HEK293T (cell line): ENCODE data around the gene ZNF574.

Source experiments
- CTCF ChIA-PET: fragments of 350-600 bp; formaldehyde crosslinking; extraction: SDS; loops from one replicate; lab custom pipeline; 2021; ENCODE audit warnings: antibody characterized with exemption, inconsistent platforms; lab: Yijun Ruan, JAX
- POLR2A ChIA-PET: fragments of 350-600 bp; formaldehyde crosslinking; extraction: SDS; loops from one replicate; lab custom pipeline; 2020; ENCODE audit warnings: antibody characterized with exemption, inconsistent platforms; lab: Yijun Ruan, JAX
- DNase-seq: peaks from one replicate; pipeline ENCODE4 v3.0.0; 2012; ENCODE audit warnings: mixed read lengths; ENCODE audit errors: extremely low spot score
- ARNT ChIP-seq: fragments of 450-650 bp; IDR thresholded peaks from 2 replicates; pipeline ENCODE4 v1.6.1; 2017; ENCODE audit warnings: mild to moderate bottlenecking
- BHLHE40 ChIP-seq: fragments of 450-650 bp; IDR thresholded peaks from 2 replicates; pipeline ENCODE4 v1.6.1; 2016; ENCODE audit warnings: mild to moderate bottlenecking, moderate library complexity, borderline replicate concordance
- CTBP1 ChIP-seq: fragments of 450-650 bp; IDR thresholded peaks from 2 replicates; pipeline ENCODE4 v1.6.1; 2016; ENCODE audit warnings: borderline replicate concordance
- ELF4 ChIP-seq: fragments of 450-650 bp; IDR thresholded peaks from 2 replicates; pipeline ENCODE4 v1.6.1; 2017; ENCODE audit warnings: antibody characterized with exemption
- FOXA1 ChIP-seq: fragments of 450-650 bp; IDR thresholded peaks from 2 replicates; pipeline ENCODE4 v1.6.1; 2016; ENCODE audit warnings: mild to moderate bottlenecking
- FOXK2 ChIP-seq: fragments of 450-650 bp; IDR thresholded peaks from 2 replicates; pipeline ENCODE4 v1.6.1; 2016; ENCODE audit warnings: mild to moderate bottlenecking
- FOXM1 ChIP-seq: fragments of 450-650 bp; IDR thresholded peaks from 2 replicates; pipeline ENCODE4 v1.6.1; 2017; ENCODE audit warnings: mild to moderate bottlenecking, borderline replicate concordance
- HDGF ChIP-seq: fragments of 450-650 bp; IDR thresholded peaks from 2 replicates; pipeline ENCODE4 v1.6.1; 2017; ENCODE audit warnings: antibody characterized with exemption, borderline replicate concordance
- L3MBTL2 ChIP-seq: fragments of 450-650 bp; conservative IDR thresholded peaks from 2 replicates; pipeline ENCODE4 v1.6.1; 2016; ENCODE audit warnings: mild to moderate bottlenecking
- LEF1 ChIP-seq: fragments of 450-650 bp; IDR thresholded peaks from 2 replicates; pipeline ENCODE4 v1.6.1; 2017; ENCODE audit warnings: mild to moderate bottlenecking, borderline replicate concordance
- NFRKB ChIP-seq: fragments of 450-650 bp; IDR thresholded peaks from 2 replicates; pipeline ENCODE4 v1.6.1; 2016; ENCODE audit warnings: mild to moderate bottlenecking, moderate library complexity
- SP1 ChIP-seq: fragments of 450-650 bp; IDR thresholded peaks from 2 replicates; pipeline ENCODE4 v1.6.1; 2017
- SUZ12 ChIP-seq: fragments of 450-650 bp; IDR thresholded peaks from 2 replicates; pipeline ENCODE4 v1.6.1; 2016; ENCODE audit warnings: mild to moderate bottlenecking
- TARDBP ChIP-seq: fragments of 450-650 bp; IDR thresholded peaks from 2 replicates; pipeline ENCODE4 v1.6.1; 2016
- ZNF384 ChIP-seq: fragments of 450-650 bp; IDR thresholded peaks from 2 replicates; pipeline ENCODE4 v1.6.1; 2016
- TF ChIP-seq, protein P1 (sequence below): fragments of 450-650 bp; IDR thresholded peaks from 2 replicates; pipeline ENCODE4 v1.6.1; 2016

ZNF574 gene

DNA sequence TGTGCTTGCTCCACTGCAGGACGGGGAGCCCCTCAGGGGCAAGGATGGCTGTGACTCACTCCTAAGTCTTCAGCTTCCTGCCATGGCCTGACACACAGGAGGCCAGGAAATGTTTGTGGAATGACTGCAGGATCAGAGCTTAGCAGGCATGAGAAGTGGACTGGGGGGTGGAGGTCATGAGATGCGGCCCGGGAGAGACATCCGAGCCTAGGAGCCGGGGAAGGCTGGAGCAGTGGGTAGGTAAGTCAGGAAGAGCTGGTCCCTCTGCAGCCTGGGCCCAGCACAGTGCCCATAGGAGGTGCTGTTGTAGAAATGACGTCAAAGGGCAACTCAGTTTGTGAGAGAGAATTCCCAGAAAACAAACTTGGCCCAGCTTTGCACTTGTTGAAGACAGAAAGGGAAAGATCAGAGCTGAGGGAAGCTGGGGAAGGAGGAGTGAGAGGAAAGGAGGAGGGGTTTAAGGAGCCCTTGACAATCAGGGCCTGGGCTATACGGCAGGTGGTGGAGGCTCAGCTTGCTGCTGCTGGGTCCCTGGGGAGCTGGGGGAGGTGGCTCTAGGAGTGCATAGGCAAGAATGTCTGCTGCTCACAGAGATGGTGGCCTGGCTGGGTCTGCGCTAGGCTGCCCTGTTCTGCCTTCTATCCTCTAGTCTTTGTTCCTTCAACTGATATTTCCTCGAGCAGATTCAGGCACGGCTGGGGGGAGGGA is 37.8 kb downstream of the ZNF574 start:
- DNase-seq = no peak
- POLR2A ChIA-PET = interaction anchor here (0.6 to 1.9 kb wide), 5 partner anchors 10 to 299 kb away, joined by 3 to 4 read pairs (median 3); no protein-coding TSS in a partner anchor
- CTCF ChIA-PET = interaction anchor here (0.6 to 1.4 kb wide), 9 partner anchors 9 to 326 kb away, joined by 3 to 4 read pairs (median 3); partner anchors contain the start of gene POU2F2
- TF ChIP-seq HDGF = no peak
- no peak for TF ChIP-seq LEF1
- no peak for TF ChIP-seq FOXA1
- TF ChIP-seq ARNT = no peak
- no peak for TF ChIP-seq CTBP1
- no peak for TF ChIP-seq TARDBP
- no peak for TF ChIP-seq ZNF384
- TF ChIP-seq BHLHE40 = no peak
- no peak for TF ChIP-seq ELF4
- no peak for TF ChIP-seq L3MBTL2
- TF ChIP-seq, protein P1, sequence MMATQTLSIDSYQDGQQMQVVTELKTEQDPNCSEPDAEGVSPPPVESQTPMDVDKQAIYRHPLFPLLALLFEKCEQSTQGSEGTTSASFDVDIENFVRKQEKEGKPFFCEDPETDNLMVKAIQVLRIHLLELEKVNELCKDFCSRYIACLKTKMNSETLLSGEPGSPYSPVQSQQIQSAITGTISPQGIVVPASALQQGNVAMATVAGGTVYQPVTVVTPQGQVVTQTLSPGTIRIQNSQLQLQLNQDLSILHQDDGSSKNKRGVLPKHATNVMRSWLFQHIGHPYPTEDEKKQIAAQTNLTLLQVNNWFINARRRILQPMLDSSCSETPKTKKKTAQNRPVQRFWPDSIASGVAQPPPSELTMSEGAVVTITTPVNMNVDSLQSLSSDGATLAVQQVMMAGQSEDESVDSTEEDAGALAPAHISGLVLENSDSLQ = no peak
- no peak for TF ChIP-seq SP1
- no peak for TF ChIP-seq FOXK2

DNA sequence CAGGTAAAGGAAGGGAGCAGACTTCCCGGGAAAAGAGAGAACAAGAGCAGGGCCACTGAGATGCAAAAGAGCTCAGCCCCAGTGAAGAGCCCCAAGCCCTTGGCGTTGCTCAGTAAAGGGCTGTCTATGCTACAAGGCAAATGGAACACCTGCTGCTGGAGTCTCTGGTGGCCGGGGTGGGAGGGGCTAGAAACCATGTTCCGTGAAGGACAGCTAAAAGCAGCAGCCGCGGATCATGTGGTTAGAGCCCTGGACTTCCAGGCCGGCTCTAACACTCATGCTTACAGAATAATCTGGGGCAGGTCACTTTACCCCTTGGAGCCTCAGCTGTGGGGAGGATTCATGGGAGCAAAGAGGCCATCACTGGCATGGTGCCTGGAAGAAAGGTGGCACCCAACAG is 38.4 kb downstream of the ZNF574 start:
- no peak for DNase-seq
- CTCF ChIA-PET = interaction anchor here (0.8 to 1.4 kb wide), 7 partner anchors 9 to 326 kb away, joined by 3 to 4 read pairs (median 3); partner anchors contain the start of gene POU2F2
- POLR2A ChIA-PET = interaction anchor here (0.6 to 1.9 kb wide), 2 partner anchors 114 to 129 kb away, joined by 3 to 4 read pairs; no protein-coding TSS in a partner anchor
- TF ChIP-seq NFRKB (no peak), TARDBP (no peak), ZNF384 (no peak), HDGF (no peak), ELF4 (no peak), LEF1 (no peak), FOXK2 (no peak), SP1 (no peak), FOXA1 (no peak), FOXM1 (no peak), BHLHE40 (no peak), ARNT (no peak), CTBP1 (no peak), SUZ12 (no peak), L3MBTL2 (no peak)
- TF ChIP-seq, protein P1 = no peak

DNA sequence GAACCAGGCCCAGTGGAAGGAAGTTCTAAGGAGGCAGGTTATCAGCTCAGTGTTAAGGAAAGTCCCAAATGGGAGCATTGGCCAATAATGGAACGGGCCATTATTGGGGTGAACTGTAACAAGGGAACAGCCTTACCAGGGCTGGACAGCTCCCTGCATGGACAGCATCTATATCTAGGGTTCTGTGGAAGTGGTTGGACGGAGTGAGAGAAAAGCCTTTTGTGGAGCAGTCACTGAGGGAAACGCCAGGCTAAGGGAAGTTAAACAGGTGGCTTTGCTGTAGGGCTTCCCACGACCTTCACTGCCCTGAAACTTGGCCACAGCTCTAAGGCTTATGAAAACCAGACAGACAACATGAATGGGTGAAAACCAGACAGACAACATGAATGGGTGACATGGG is 39.3 kb downstream of the ZNF574 start:
- no peak for DNase-seq
- POLR2A ChIA-PET = no interaction called here
- TF ChIP-seq ELF4 = no peak
- TF ChIP-seq BHLHE40 = no peak
- no peak for TF ChIP-seq SP1
- TF ChIP-seq SUZ12 = no peak
- no peak for TF ChIP-seq TARDBP
- TF ChIP-seq FOXM1 = no peak
- TF ChIP-seq FOXK2 = no peak
- no peak for TF ChIP-seq CTBP1
- TF ChIP-seq, protein P1 = no peak
- no peak for TF ChIP-seq ZNF384
- CTCF ChIA-PET = interaction anchor here (1.0 to 1.3 kb wide), 2 partner anchors 17 to 69 kb away, joined by 3 to 4 read pairs; partner anchors contain the start of gene POU2F2

DNA sequence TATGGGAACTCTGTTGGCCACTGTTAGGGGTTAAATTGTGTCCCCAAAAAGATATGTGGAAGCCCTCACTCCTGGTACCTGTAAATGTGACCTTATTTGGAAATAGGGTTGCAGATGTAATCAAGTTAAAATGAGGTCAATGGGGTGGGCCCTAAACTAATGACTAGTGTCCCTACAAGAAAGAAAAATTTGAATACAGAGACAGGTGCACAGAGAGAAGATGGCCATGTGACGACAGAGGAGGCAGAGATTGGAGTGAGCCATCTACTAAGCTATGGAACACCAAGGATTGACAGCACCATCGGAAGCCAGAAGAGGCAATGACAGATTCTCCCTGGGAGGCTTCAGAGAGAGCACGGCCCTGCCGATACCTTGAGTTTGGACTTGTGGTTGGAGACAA is 39.7 kb downstream of the ZNF574 start:
- ChIA-PET POLR2A (no interaction called here), CTCF (no interaction called here)
- TF ChIP-seq TARDBP (no peak), ELF4 (no peak), CTBP1 (no peak), FOXA1 (no peak), FOXM1 (no peak), ARNT (no peak), NFRKB (no peak), L3MBTL2 (no peak), ZNF384 (no peak), LEF1 (no peak), SUZ12 (no peak), SP1 (no peak), HDGF (no peak), BHLHE40 (no peak), FOXK2 (no peak)
- TF ChIP-seq, protein P1 = no peak
- no peak for DNase-seq

DNA sequence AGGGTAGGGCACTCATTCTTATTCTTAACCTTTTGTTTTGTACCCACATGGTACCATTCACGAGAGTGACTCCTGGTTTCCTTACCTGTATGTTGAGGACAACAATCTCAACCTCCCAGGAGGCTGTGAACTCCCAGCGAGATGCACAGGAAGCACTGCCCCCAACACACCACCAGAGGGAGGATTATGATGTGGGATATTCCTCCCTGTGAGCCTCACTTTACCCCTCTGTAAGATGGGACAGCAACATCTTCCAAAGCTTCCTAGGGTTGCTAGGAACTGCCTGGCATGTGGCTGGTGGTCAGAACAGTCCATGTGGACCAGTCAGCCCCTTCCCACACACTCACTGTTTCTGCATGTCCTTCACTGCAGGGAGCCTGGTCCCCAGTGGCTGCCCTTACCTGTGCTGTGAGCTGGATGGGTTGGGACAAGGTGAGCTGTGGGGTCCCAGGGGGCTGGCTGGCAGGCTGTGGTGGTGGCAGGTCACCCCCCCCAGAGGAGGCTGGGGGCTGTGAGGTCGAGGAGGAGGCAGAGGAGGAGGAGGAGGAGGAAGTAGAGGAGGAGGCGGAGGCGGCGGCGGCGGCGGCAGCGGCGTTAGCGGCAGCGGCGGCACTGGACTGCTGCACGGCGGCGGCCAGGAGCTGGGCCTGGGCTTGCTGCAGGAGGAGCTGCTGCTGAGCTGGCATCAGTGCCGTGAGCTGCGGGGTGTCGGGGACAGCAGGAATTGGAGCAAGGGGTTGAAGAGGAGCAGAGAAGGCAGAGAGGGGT is 40.5 kb downstream of the ZNF574 start:
- CTCF ChIA-PET = no interaction called here
- DNase-seq = no peak
- POLR2A ChIA-PET = no interaction called here
- TF ChIP-seq HDGF = no peak
- no peak for TF ChIP-seq ELF4
- TF ChIP-seq ARNT = no peak
- no peak for TF ChIP-seq FOXK2
- TF ChIP-seq SUZ12 = no peak
- TF ChIP-seq LEF1 = no peak
- TF ChIP-seq, protein P1 = no peak
- TF ChIP-seq BHLHE40 = no peak
- TF ChIP-seq NFRKB = no peak
- TF ChIP-seq SP1 = no peak
- no peak for TF ChIP-seq TARDBP
- no peak for TF ChIP-seq FOXA1
